GM23248 (cell line): Measurements from ENCODE around the gene CACNG5. TPM values are rescaled to one million over a fixed set of nuclear protein-coding genes. Genes with fewer than 3 reads are reported as not detected.

Experiments used
- DNase-seq: peaks from one replicate; pipeline ENCODE4 v3.0.0-alpha.2; 2015
- H2AFZ ChIP-seq: fragments of 200-600 bp; sonication (generic); 2 replicates; pipeline ENCODE4 v1.6.1; 2016; ENCODE audit warnings: antibody characterized with exemption
- H3F3A ChIP-seq: fragments of 200-600 bp; sonication (generic); 2 replicates; pipeline ENCODE4 v1.6.1; 2016; ENCODE audit warnings: mild to moderate bottlenecking, antibody characterized with exemption, mixed run types; ENCODE audit not compliant: insufficient read depth
- H3K27ac ChIP-seq: fragments of 200-600 bp; sonication (generic); 2 replicates; pipeline ENCODE4 v1.5.1; 2016; ENCODE audit warnings: mild to moderate bottlenecking
- H3K27me3 ChIP-seq: fragments of 200-600 bp; sonication (generic); replicated peaks from 2 replicates; pipeline ENCODE4 v1.6.1; 2016; ENCODE audit warnings: mild to moderate bottlenecking; ENCODE audit not compliant: insufficient read depth
- H3K36me3 ChIP-seq: fragments of 200-600 bp; sonication (generic); 2 replicates; pipeline ENCODE4 v1.6.1; 2016; ENCODE audit warnings: low read depth, mild to moderate bottlenecking
- H3K4me1 ChIP-seq: fragments of 200-600 bp; sonication (generic); 2 replicates; pipeline ENCODE4 v1.6.1; 2016; ENCODE audit warnings: mild to moderate bottlenecking; ENCODE audit not compliant: insufficient read depth
- H3K4me2 ChIP-seq: fragments of 200-600 bp; sonication (generic); one replicate; pipeline ENCODE4 v1.6.1; 2016; ENCODE audit warnings: mild to moderate bottlenecking; ENCODE audit not compliant: unreplicated experiment
- H3K4me3 ChIP-seq: fragments of 200-600 bp; sonication (generic); 2 replicates; pipeline ENCODE4 v1.5.1; 2016; ENCODE audit warnings: mild to moderate bottlenecking
- H3K79me2 ChIP-seq: fragments of 200-600 bp; sonication (generic); 2 replicates; pipeline ENCODE4 v1.6.1; 2016; ENCODE audit warnings: mild to moderate bottlenecking; ENCODE audit not compliant: insufficient read depth
- H3K9ac ChIP-seq: fragments of 200-600 bp; sonication (generic); 2 replicates; pipeline ENCODE4 v1.6.1; 2016; ENCODE audit warnings: mild to moderate bottlenecking
- H3K9me2 ChIP-seq: fragments of 200-600 bp; sonication (generic); 2 replicates; pipeline ENCODE4 v1.6.1; 2016; ENCODE audit warnings: mixed run types, mild to moderate bottlenecking, moderate library complexity; ENCODE audit not compliant: insufficient read depth
- H3K9me3 ChIP-seq: fragments of 200-600 bp; sonication (generic); one replicate; pipeline ENCODE4 v1.6.1; 2017; ENCODE audit warnings: low read depth
- H4K20me1 ChIP-seq: fragments of 200-600 bp; sonication (generic); 2 replicates; pipeline ENCODE4 v1.6.0; 2016; ENCODE audit not compliant: insufficient read depth
- EZH2 ChIP-seq: fragments of 200-600 bp; sonication (generic); IDR thresholded peaks from 2 replicates; pipeline ENCODE4 v1.6.1; 2018; ENCODE audit warnings: antibody characterized with exemption, mild to moderate bottlenecking; ENCODE audit not compliant: insufficient read depth, poor library complexity, severe bottlenecking
- EZH2phosphoT487 ChIP-seq: fragments of 200-600 bp; sonication (generic); IDR thresholded peaks from 2 replicates; pipeline ENCODE4 v1.6.1; 2018; ENCODE audit warnings: antibody characterized with exemption, moderate library complexity, mild to moderate bottlenecking, low read depth; ENCODE audit not compliant: insufficient read depth
- WGBS, 2 experiments: methylation state at CpG; one replicate each; pipeline ENCODE4 v1.1.6; 2015 to 2017; ENCODE audit warnings: low lambda C conversion rate in 2 of 2, low coverage in 1 of 2; ENCODE audit errors: missing lambda C conversion rate in 2 of 2; 5-methylcytosine and 5-hydroxymethylcytosine counted together
- in situ Hi-C: fragments of 300-500 bp; cut with MboI; formaldehyde crosslinking; loops from 2 replicates; pipeline ENCODE4 v1.15.0; 2020
- polyA plus RNA-seq: library from polyadenylated mRNA; unstranded; fragments of >200 nt; fragmentation: Nextera tagmentation; extraction: Ambion mirVana; gene quantifications from 2 replicates; pipeline ENCODE4 v1.2.1, GENCODE V29; 2016
- total RNA-seq: library from RNA; depleted of rRNA; stranded (reverse); fragments of >200 nt; shearing (Covaris generic); gene quantifications from 2 replicates; pipeline ENCODE4 v1.2.3, GENCODE V29; 2014

Gene CACNG5
- total and polyA plus RNA-seq, 2 experiments from 2014 or later, result not detected

DNA sequence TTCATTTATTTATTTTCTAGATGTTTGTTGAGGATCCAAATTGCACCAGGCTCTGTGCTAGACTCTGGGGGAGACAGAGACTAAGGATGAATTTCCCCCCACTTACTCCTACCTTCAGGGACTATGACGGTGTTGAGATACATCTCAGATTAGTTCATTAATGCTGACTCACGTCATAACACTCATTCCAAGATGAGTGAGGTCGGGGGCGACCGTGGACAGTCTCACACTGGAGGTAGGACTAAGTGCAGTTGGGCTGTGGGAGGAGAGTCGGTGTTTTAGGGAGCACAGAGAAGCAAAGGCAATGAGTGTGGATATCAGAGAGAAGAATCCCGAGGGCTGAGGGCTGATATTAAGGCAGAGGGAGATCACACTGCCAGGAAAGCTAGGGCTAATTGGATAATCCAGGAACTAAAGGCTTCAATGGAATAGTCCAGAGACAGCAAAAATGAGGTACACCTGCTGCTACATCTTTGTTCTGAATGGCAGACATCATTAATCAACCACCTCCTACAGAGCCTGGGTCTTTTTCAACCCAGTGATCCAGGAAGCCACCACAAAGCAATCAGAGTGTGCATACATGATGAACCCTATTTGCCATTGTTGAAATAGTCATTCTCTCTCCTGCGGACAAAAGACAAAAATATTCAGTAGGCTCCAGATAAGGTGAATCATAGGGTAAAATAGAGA is 91.0 kb downstream of the CACNG5 start:
- Histone ChIP-seq H3F3A (no peaks in the 10 kb centered on the region), H3K27ac (no peak overlapping the region), H3K4me1 (no peaks in the 10 kb centered on the region), H3K27me3 (peaks cover 70% of the 10 kb centered on the region), H3K9me2 (no peaks in the 10 kb centered on the region), H3K79me2 (no peaks in the 10 kb centered on the region), H2AFZ (no peak overlapping the region), H3K4me3 (no peak overlapping the region), H3K9ac (no peak overlapping the region), H3K36me3 (no peaks in the 10 kb centered on the region), H4K20me1 (no peaks in the 10 kb centered on the region), H3K9me3 (no peaks in the 10 kb centered on the region), H3K4me2 (no peak overlapping the region)
- DNase-seq, result no peak
- WGBS, 2 experiments, result 47 to 52% methylated on average over 8 of the region's 8 CpGs
- in situ Hi-C loops, result no loop called here
- TF ChIP-seq EZH2, result no peak
- TF ChIP-seq EZH2phosphoT487, result no peak

DNA sequence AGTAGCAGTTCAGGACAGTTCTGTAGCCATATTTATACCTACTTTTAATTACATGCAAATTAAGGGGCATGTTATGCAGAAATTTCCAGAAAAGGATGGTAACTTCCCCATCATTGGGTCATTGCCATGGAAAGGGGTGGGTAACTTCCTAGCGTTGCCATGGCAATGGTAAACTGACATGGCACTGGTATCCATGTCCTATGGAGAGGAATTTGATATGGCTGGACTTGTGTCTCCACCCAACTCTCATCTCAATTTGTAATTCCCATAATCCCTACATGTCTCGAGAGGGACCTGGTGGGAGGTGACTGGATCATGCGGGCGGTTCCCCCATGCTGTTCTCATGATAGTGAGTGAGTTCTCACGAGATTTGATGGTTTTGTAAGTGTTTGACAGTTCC is 94.0 kb downstream of the CACNG5 start:
- H4K20me1 ChIP-seq, result no peaks in the 10 kb centered on the region
- no peaks in the 10 kb centered on the region for H3K4me1 ChIP-seq
- H2AFZ ChIP-seq, result no peak overlapping the region
- no peaks in the 10 kb centered on the region for H3K9me3 ChIP-seq
- WGBS, 2 experiments, result 53 to 57% methylated on average over 5 of the region's 5 CpGs
- no peak overlapping the region for H3K4me2 ChIP-seq
- H3K27me3 ChIP-seq, result peaks cover 69% of the 10 kb centered on the region
- TF ChIP-seq EZH2 (no peak), EZH2phosphoT487 (no peak)
- in situ Hi-C loops, result no loop called here
- H3K36me3 ChIP-seq, result no peaks in the 10 kb centered on the region
- DNase-seq, result no peak
- H3K9ac ChIP-seq, result no peak overlapping the region
- H3K9me2 ChIP-seq, result no peaks in the 10 kb centered on the region
- no peaks in the 10 kb centered on the region for H3K79me2 ChIP-seq
- no peak overlapping the region for H3K4me3 ChIP-seq
- no peak overlapping the region for H3K27ac ChIP-seq
- no peaks in the 10 kb centered on the region for H3F3A ChIP-seq

DNA sequence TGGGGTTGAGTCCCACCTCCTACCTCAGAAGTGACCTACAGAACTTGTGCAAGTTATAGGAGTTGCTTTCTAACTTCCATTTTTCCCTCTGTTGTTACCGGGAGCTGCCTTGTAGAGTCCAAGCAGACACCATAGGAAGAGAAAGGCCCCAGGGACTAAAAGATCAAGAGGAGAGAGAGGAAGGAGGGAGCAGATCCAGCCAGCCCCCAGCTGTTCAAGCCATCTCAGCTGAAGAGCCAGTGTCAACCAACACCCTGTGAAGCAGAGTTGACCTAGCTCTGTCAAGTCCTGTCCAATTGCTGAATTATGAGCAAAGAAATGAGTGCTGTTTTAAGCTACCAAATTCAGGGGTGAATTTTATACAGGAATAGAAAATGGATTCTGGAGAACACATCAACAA is 94.7 kb downstream of the CACNG5 start:
- DNase-seq, result no peak

DNA sequence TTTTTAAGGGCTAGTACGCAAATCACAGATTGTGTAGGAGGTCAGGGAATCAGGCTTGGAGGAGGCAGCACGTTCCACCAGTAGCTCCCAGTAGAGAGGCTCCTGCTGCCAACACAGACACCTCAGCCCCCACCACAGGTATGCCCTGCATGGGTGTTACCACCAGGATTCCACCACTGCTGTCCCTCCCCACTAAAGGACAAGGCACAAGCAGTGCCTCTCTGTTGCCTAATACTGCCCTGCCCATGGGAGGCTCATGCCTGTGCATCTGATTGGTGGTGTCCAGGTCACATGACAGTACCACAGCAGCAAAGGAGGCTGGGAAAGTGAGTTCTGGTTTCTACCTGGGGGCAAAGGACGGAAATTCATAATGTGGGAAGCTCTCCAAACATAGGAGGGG is 96.0 kb downstream of the CACNG5 start:
- TF ChIP-seq EZH2phosphoT487 (no peak), EZH2 (no peak)
- peaks cover 51% of the 10 kb centered on the region for H3K27me3 ChIP-seq
- in situ Hi-C loops, result no loop called here
- H3K9ac ChIP-seq, result no peak overlapping the region
- no peak for DNase-seq
- no peak overlapping the region for H3K27ac ChIP-seq
- 15 to 29% methylated on average over 3 of the region's 3 CpGs for WGBS, 2 experiments
- no peak overlapping the region for H3K4me2 ChIP-seq
- H3K9me3 ChIP-seq, result no peaks in the 10 kb centered on the region
- no peaks in the 10 kb centered on the region for H3K9me2 ChIP-seq
- no peaks in the 10 kb centered on the region for H3F3A ChIP-seq
- H3K79me2 ChIP-seq, result no peaks in the 10 kb centered on the region
- H3K4me1 ChIP-seq, result no peaks in the 10 kb centered on the region
- no peaks in the 10 kb centered on the region for H4K20me1 ChIP-seq
- no peak overlapping the region for H3K4me3 ChIP-seq
- no peaks in the 10 kb centered on the region for H3K36me3 ChIP-seq
- no peak overlapping the region for H2AFZ ChIP-seq

More for the DNA sequence above, 94.7 kb downstream of the CACNG5 start:
- Histone ChIP-seq H3K9me2 (no peaks in the 10 kb centered on the region), H3K79me2 (no peaks in the 10 kb centered on the region), H3K9me3 (no peaks in the 10 kb centered on the region), H3F3A (no peaks in the 10 kb centered on the region), H2AFZ (no peak overlapping the region), H3K9ac (no peak overlapping the region), H3K36me3 (no peaks in the 10 kb centered on the region), H4K20me1 (no peaks in the 10 kb centered on the region), H3K4me2 (no peak overlapping the region), H3K27me3 (peaks cover 63% of the 10 kb centered on the region), H3K4me3 (no peak overlapping the region), H3K4me1 (no peaks in the 10 kb centered on the region), H3K27ac (no peak overlapping the region)
- TF ChIP-seq EZH2, result no peak
- TF ChIP-seq EZH2phosphoT487, result no peak
- 0% methylated on average over 1 of the region's 1 CpG for WGBS, 2 experiments
- in situ Hi-C loops, result no loop called here

DNA sequence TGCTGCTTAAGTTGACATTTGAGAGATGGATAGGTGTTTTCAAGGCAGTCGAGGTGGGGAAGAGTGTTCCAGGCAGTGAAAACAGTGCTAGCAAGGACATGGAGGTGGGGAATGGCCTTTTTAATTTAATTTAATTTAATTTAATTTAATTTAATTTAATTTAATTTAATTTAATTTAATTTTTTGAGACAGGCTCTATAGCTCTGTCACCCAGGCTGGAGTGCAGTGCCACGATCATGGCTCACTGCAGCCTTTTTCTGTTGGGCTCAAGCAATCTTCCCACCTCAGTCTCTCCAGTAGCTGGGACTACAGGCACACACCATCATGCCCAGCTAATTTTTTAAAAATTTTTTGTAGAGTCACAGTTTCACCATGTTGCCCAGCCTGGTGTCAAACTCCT is 97.4 kb downstream of the CACNG5 start:
- no peaks in the 10 kb centered on the region for H4K20me1 ChIP-seq
- no peaks in the 10 kb centered on the region for H3F3A ChIP-seq
- no peak overlapping the region for H3K4me3 ChIP-seq
- DNase-seq, result no peak
- no peak overlapping the region for H3K27ac ChIP-seq
- no peak overlapping the region for H2AFZ ChIP-seq
- H3K9me2 ChIP-seq, result no peaks in the 10 kb centered on the region
- no peaks in the 10 kb centered on the region for H3K36me3 ChIP-seq
- no peaks in the 10 kb centered on the region for H3K9me3 ChIP-seq
- TF ChIP-seq EZH2phosphoT487 (no peak), EZH2 (no peak)
- H3K79me2 ChIP-seq, result no peaks in the 10 kb centered on the region
- in situ Hi-C loops, result no loop called here
- H3K4me2 ChIP-seq, result no peak overlapping the region
- 24 to 27% methylated on average over 2 of the region's 2 CpGs for WGBS, 2 experiments
- H3K9ac ChIP-seq, result no peak overlapping the region
- H3K4me1 ChIP-seq, result no peaks in the 10 kb centered on the region
- peaks cover 38% of the 10 kb centered on the region for H3K27me3 ChIP-seq
